H9 (cell line): ENCODE results near the gene THOC3. TPM values are rescaled to one million over a fixed set of nuclear protein-coding genes. Genes with fewer than 3 reads are reported as not detected.
"Not testable (repeated sequence)": the region's sequence is repeated elsewhere in the genome, so short reads cannot be mapped to it uniquely, and the experiment has no call there.

ENCODE experiments used
- DNase-seq: peaks from one replicate; pipeline ENCODE4 v3.0.0-alpha.2; 2017
- H2AFZ ChIP-seq: one replicate; pipeline ENCODE4 v1.6.1; 2013; ENCODE audit warnings: mild to moderate bottlenecking, low read length, control low read depth, moderate library complexity
- H2AK5ac ChIP-seq: 2 replicates; pipeline ENCODE4 v1.6.1; 2013; ENCODE audit warnings: low read length, control low read depth, mixed read lengths; ENCODE audit not compliant: insufficient read length
- H2BK120ac ChIP-seq: one replicate; pipeline ENCODE4 v1.6.1; 2013; ENCODE audit warnings: low read depth, mild to moderate bottlenecking, low read length, control low read depth, inconsistent platforms; ENCODE audit not compliant: poor library complexity, severe bottlenecking
- H2BK12ac ChIP-seq: 2 replicates; pipeline ENCODE4 v1.6.1; 2013; ENCODE audit warnings: low read length, control low read depth, mixed read lengths, low read depth; ENCODE audit not compliant: insufficient read length
- H2BK15ac ChIP-seq: 2 replicates; pipeline ENCODE4 v1.6.1; 2013; ENCODE audit warnings: low read depth, low read length, control low read depth
- H2BK20ac ChIP-seq: one replicate; pipeline ENCODE4 v1.6.1; 2013; ENCODE audit warnings: low read depth, mild to moderate bottlenecking, low read length, control low read depth, inconsistent platforms; ENCODE audit not compliant: poor library complexity, severe bottlenecking
- H2BK5ac ChIP-seq: 2 replicates; pipeline ENCODE4 v1.6.1; 2013; ENCODE audit warnings: low read length, control low read depth, mixed read lengths; ENCODE audit not compliant: insufficient read length
- H3K14ac ChIP-seq: 2 replicates; pipeline ENCODE4 v1.6.1; 2013; ENCODE audit warnings: low read length, control low read depth; ENCODE audit not compliant: insufficient read depth
- H3K18ac ChIP-seq: 2 replicates; pipeline ENCODE4 v1.6.1; 2013; ENCODE audit warnings: low read depth, mild to moderate bottlenecking, mixed read lengths, low read length, control low read depth; ENCODE audit not compliant: insufficient read length
- H3K23ac ChIP-seq: 2 replicates; pipeline ENCODE4 v1.6.1; 2013; ENCODE audit warnings: low read length, control low read depth, mixed read lengths, low read depth; ENCODE audit not compliant: insufficient read length
- H3K23me2 ChIP-seq: 2 replicates; pipeline ENCODE4 v1.6.1; 2013; ENCODE audit warnings: low read depth, mild to moderate bottlenecking, mixed read lengths, low read length, control low read depth; ENCODE audit not compliant: insufficient read length, poor library complexity, severe bottlenecking
- H3K27ac ChIP-seq: 2 replicates; pipeline ENCODE4 v1.5.1; 2013; ENCODE audit warnings: low read length, control low read depth, mixed read lengths, low read depth; ENCODE audit not compliant: insufficient read length
- H3K27me3 ChIP-seq: 2 replicates; pipeline ENCODE4 v1.6.1; 2013; ENCODE audit warnings: low read length, control low read depth, inconsistent platforms; ENCODE audit not compliant: insufficient read depth
- H3K4ac ChIP-seq: 2 replicates; pipeline ENCODE4 v1.6.1; 2013; ENCODE audit warnings: low read depth, mild to moderate bottlenecking, control low read depth, inconsistent platforms, low read length, moderate library complexity
- H3K4me1 ChIP-seq: 2 replicates; pipeline ENCODE4 v1.6.1; 2013; ENCODE audit warnings: low read length, control low read depth, inconsistent platforms; ENCODE audit not compliant: insufficient read depth
- H3K4me2 ChIP-seq: 2 replicates; pipeline ENCODE4 v1.6.1; 2013; ENCODE audit warnings: low read length, control low read depth, mixed read lengths; ENCODE audit not compliant: insufficient read length, insufficient read depth
- H3K56ac ChIP-seq: 2 replicates; pipeline ENCODE4 v1.6.1; 2013; ENCODE audit warnings: low read depth, mild to moderate bottlenecking, mixed read lengths, low read length, control low read depth; ENCODE audit not compliant: insufficient read length
- H3K79me1 ChIP-seq: 2 replicates; pipeline ENCODE4 v1.6.1; 2013; ENCODE audit warnings: low read depth, mild to moderate bottlenecking, moderate library complexity, low read length, control low read depth, inconsistent platforms; ENCODE audit not compliant: insufficient read depth, poor library complexity, severe bottlenecking
- H3K79me2 ChIP-seq: 2 replicates; pipeline ENCODE4 v1.6.1; 2013; ENCODE audit warnings: low read length, control low read depth, inconsistent platforms; ENCODE audit not compliant: insufficient read depth
- H3K9ac ChIP-seq: 2 replicates; pipeline ENCODE4 v1.6.1; 2013; ENCODE audit warnings: low read length, control low read depth, mixed read lengths; ENCODE audit not compliant: insufficient read length; ENCODE audit errors: extremely low read depth
- H3K9me3 ChIP-seq: one replicate; pipeline ENCODE4 v1.6.1; 2013; ENCODE audit warnings: low read depth, low read length, inconsistent platforms; ENCODE audit not compliant: control insufficient read depth
- H3T11ph ChIP-seq: one replicate; pipeline ENCODE4 v1.6.1; 2013; ENCODE audit warnings: mild to moderate bottlenecking, low read length, control low read depth, inconsistent platforms
- H4K20me1 ChIP-seq: one replicate; pipeline ENCODE4 v1.6.1; 2013; ENCODE audit not compliant: control insufficient read depth, insufficient read length, insufficient read depth
- H4K5ac ChIP-seq: 2 replicates; pipeline ENCODE4 v1.6.1; 2013; ENCODE audit warnings: low read depth, mild to moderate bottlenecking, mixed read lengths, low read length, control low read depth; ENCODE audit not compliant: insufficient read length
- H4K8ac ChIP-seq: replicated peaks from 2 replicates; pipeline ENCODE4 v1.6.1; 2013; ENCODE audit warnings: low read length, control low read depth, mixed read lengths, low read depth; ENCODE audit not compliant: insufficient read length
- H4K91ac ChIP-seq: 2 replicates; pipeline ENCODE4 v1.6.1; 2013; ENCODE audit warnings: low read depth, mild to moderate bottlenecking, moderate library complexity, mixed read lengths, low read length, control low read depth; ENCODE audit not compliant: insufficient read length
- H3K27ac Mint-ChIP-seq, 3 experiments: 2 replicates in 2 of 3; 3 replicates in 1 of 3; pipeline ENCODE4 v1.8.0; 2020 to 2021; ENCODE audit warnings: mixed read lengths in 3 of 3, mild to moderate bottlenecking in 1 of 3, moderate library complexity in 1 of 3
- H3K27me3 Mint-ChIP-seq: 2 replicates; pipeline ENCODE4 v1.8.0; 2021; ENCODE audit warnings: low read depth, mild to moderate bottlenecking, moderate library complexity, mixed read lengths
- H3K36me3 Mint-ChIP-seq, 3 experiments: 2 replicates in 2 of 3; 3 replicates in 1 of 3; pipeline ENCODE4 v1.8.0; 2020 to 2021; ENCODE audit warnings: low read depth in 3 of 3, mixed read lengths in 3 of 3; ENCODE audit not compliant: insufficient read depth in 1 of 3
- H3K4me1 Mint-ChIP-seq, 2 experiments: 2 replicates each; pipeline ENCODE4 v1.8.0; 2020; ENCODE audit warnings: mixed read lengths in 2 of 2
- H3K4me3 Mint-ChIP-seq, 2 experiments: 2 replicates in 1 of 2; 3 replicates in 1 of 2; pipeline ENCODE4 v1.8.0; 2020 to 2021; ENCODE audit warnings: mild to moderate bottlenecking in 2 of 2, mixed read lengths in 2 of 2, moderate library complexity in 1 of 2
- H3K9me3 Mint-ChIP-seq, 2 experiments: 2 replicates in 1 of 2; 3 replicates in 1 of 2; pipeline ENCODE4 v1.8.0; 2020; ENCODE audit warnings: mild to moderate bottlenecking in 2 of 2, mixed read lengths in 2 of 2, moderate library complexity in 1 of 2
- WGBS: extraction: QIAGEN DNeasy Blood & Tissue Kit; methylation state at CpG from one replicate; pipeline ENCODE4 v1.1.7; 2013; ENCODE audit warnings: missing lambda C conversion rate, low lambda C conversion rate, mixed read lengths; ENCODE audit not compliant: insufficient read length; ENCODE audit errors: extremely low coverage; 5-methylcytosine and 5-hydroxymethylcytosine counted together
- total RNA-seq: library from RNA; stranded (reverse); gene quantifications from 2 replicates; pipeline ENCODE4 v1.2.1, GENCODE V29; 2021

The THOC3 gene
- total RNA-seq, 1 experiment from 2014 or later = 123 TPM

GRCh38 chr5:176006819-176007218 is 38.7 kb upstream of the THOC3 start:
- H3K4me2 ChIP-seq, H3K9ac ChIP-seq, H3K14ac ChIP-seq, DNase-seq, H3K18ac ChIP-seq, H3K9me3 Mint-ChIP-seq, H3K27me3 Mint-ChIP-seq, H3K4me1 ChIP-seq, H2BK15ac ChIP-seq, H4K91ac ChIP-seq, H2AFZ ChIP-seq, H3K9me3 ChIP-seq, H3T11ph ChIP-seq, H4K20me1 ChIP-seq, H3K56ac ChIP-seq, H3K27ac Mint-ChIP-seq, H3K4me3 Mint-ChIP-seq, H3K4me1 Mint-ChIP-seq, H2BK12ac ChIP-seq, H3K79me1 ChIP-seq, H2AK5ac ChIP-seq, H2BK120ac ChIP-seq, H3K27ac ChIP-seq, H4K5ac ChIP-seq, H3K23me2 ChIP-seq, H3K36me3 Mint-ChIP-seq, H3K4ac ChIP-seq, H3K27me3 ChIP-seq, H3K79me2 ChIP-seq, H3K23ac ChIP-seq, H2BK20ac ChIP-seq, H4K8ac ChIP-seq, H2BK5ac ChIP-seq: not testable (repeated sequence)
- WGBS = no CpG with 5 or more reads among the region's 13 CpGs

GRCh38 chr5:175997979-175998378 is 29.9 kb upstream of the THOC3 start:
- not testable (repeated sequence) for H2AFZ ChIP-seq, H2BK12ac ChIP-seq, H3K9ac ChIP-seq, DNase-seq, H4K91ac ChIP-seq, H3K23ac ChIP-seq, H3T11ph ChIP-seq, H3K36me3 Mint-ChIP-seq, H3K79me1 ChIP-seq, H3K4me1 ChIP-seq, H4K20me1 ChIP-seq, H3K4me2 ChIP-seq, H3K4me1 Mint-ChIP-seq, H2BK20ac ChIP-seq, H3K4me3 Mint-ChIP-seq, H2BK15ac ChIP-seq, H3K14ac ChIP-seq, H3K56ac ChIP-seq, H4K5ac ChIP-seq, H3K79me2 ChIP-seq, H4K8ac ChIP-seq, H2AK5ac ChIP-seq, H3K4ac ChIP-seq, H3K9me3 Mint-ChIP-seq, H3K18ac ChIP-seq, H3K27ac ChIP-seq, H3K23me2 ChIP-seq, H3K9me3 ChIP-seq, H3K27me3 Mint-ChIP-seq, H3K27ac Mint-ChIP-seq, H2BK5ac ChIP-seq, H3K27me3 ChIP-seq, H2BK120ac ChIP-seq
- no CpG with 5 or more reads among the region's 6 CpGs for WGBS
